HG03060 (cell line): ENCODE measurements around the gene MT1E.
"Not testable (repeated sequence)": the region's sequence is repeated elsewhere in the genome, so short reads cannot be mapped to it uniquely, and the experiment has no call there.

Experiments
- ATAC-seq: cut with Tn5 transposase; IDR thresholded peaks from one replicate; pipeline ENCODE4 v1.9.1; 2021; ENCODE audit warnings: low read depth, moderate number of reproducible peaks; ENCODE audit not compliant: unreplicated experiment

The MT1E gene

GRCh38 chr16:56606476-56607108 lies 19.0 kb upstream of the MT1E start:
- ATAC-seq = no peak

DNA sequence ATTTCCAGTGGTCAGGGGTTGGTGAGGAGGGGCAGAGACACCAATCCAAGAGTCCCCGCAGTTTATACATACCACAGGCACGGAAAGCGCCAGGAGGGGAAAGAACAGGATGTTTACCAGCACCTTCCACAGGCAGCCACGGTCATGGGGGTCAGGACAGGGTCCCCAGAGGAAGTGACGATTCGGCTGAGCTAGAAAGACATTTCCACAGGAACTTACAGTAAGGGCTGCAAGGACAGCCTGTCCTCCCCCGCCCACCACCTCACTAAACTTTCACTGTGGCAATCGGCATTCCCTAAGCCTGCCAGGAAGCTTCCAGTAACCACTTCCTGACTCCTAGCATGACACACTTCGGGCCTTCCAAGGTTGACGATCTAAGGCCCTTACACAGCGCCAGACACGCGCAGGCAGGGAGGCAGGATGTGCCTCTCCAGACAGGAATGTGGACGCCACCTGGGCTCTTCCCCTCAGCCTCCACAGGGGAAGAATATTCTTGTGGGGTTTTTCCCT lies 18.4 kb upstream of the MT1E start:
- no peak for ATAC-seq

DNA sequence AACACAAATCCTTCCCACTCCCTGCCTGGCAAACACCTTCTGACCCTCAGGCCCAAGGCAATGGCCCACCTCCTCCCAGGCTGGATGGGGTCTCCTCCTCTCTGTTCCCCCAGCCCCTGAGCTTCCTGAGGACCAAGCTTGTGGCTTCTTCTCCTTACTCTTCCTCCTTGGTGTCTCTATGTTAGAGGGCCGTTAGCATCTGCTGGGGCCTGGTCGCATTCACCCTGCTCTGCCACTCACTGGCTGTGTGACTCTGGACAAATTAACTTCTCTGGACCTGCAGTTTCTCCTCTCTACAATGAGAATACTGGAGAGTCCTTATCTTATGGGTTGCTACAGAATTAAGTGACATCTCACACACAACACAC lies 17.9 kb upstream of the MT1E start:
- no peak for ATAC-seq

- peak; percentile 61 for ATAC-seq
These were observed 17.3 kb upstream of the MT1E start, which contains the start of gene MT2A for GRCh38 chr16:56608043-56608875. MT2A (plus strand) TSS chr16:56608584; CDS start chr16:56608656, 72 bp downstream.

GRCh38 chr16:56608876-56609462 lies 16.6 kb upstream of the MT1E start:
- ATAC-seq = no peak

GRCh38 chr16:56609463-56609921 lies 16.1 kb upstream of the MT1E start:
- ATAC-seq = peak; percentile 35

GRCh38 chr16:56610017-56610608 lies 15.5 kb upstream of the MT1E start:
- peak; percentile 27 for ATAC-seq

GRCh38 chr16:56610609-56611111 lies 14.9 kb upstream of the MT1E start:
- ATAC-seq = no peak

DNA sequence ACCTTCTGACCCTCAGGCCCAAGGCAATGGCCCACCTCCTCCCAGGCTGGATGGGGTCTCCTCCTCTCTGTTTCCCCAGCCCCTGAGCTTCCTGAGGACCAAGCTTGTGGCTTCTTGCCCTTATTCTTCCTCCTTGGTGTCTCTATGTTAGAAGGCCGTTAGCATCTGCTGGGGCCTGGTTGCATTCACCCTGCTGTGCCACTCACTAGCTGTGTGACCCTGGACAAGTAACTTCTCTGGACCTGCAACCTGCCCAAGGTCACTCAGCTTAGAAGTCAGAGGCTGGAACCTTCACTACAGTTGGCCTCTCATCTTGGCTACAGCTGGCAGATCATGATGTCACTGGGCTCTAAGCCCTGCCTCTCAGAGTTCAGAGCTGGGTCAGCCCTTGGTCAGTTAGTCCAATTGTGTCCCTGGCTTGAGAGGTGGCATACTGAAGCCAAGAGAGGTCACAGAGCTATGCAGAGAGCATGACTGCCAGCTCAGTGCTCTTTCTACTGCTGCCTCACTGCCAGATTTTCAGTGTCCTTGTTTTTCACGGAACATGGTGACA lies 14.2 kb upstream of the MT1E start:
- no peak for ATAC-seq

DNA sequence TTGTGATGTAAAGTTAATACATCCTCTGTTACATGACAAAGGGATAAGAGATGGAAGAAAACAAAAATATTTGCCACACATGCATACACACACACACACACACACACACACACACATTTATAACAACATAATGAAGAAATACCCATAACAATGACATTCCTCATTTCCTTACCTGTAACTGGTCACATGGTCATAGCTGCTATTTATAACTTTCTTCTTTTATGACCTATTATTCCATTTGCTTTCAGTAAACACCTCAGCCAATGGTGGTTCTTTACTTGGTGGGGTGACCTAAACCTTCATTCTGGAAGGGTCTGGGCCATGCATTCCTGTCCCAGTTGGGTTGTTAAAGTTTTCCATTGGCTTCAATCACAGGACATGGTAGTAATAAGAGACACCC lies 11.9 kb upstream of the MT1E start:
- no peak for ATAC-seq

DNA sequence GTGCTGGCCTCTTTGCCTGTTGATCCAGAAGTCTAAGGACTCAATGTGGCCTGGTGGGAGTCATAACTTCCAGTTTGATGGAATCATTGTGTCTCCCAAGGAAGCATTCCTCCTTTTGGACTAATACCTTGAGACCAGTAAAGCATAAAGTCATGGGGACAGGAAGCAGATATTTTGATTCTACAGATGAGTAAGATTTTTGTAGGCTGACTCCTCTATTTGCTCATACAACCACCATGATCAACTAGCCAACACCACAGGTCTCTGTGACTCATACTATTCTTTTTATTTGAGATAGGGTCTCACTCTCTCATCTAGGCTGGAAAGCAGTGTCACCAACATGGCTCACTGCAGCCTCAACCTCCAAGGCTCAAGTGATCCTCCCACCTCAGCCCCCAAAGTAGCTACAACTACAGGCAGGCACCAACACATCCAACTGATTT lies 11.0 kb upstream of the MT1E start:
- no peak for ATAC-seq

GRCh38 chr16:56615353-56615752 lies 10.2 kb upstream of the MT1E start:
- ATAC-seq = no peak

- no peak for ATAC-seq
These were observed 8.9 kb upstream of the MT1E start for GRCh38 chr16:56616608-56617211.

DNA sequence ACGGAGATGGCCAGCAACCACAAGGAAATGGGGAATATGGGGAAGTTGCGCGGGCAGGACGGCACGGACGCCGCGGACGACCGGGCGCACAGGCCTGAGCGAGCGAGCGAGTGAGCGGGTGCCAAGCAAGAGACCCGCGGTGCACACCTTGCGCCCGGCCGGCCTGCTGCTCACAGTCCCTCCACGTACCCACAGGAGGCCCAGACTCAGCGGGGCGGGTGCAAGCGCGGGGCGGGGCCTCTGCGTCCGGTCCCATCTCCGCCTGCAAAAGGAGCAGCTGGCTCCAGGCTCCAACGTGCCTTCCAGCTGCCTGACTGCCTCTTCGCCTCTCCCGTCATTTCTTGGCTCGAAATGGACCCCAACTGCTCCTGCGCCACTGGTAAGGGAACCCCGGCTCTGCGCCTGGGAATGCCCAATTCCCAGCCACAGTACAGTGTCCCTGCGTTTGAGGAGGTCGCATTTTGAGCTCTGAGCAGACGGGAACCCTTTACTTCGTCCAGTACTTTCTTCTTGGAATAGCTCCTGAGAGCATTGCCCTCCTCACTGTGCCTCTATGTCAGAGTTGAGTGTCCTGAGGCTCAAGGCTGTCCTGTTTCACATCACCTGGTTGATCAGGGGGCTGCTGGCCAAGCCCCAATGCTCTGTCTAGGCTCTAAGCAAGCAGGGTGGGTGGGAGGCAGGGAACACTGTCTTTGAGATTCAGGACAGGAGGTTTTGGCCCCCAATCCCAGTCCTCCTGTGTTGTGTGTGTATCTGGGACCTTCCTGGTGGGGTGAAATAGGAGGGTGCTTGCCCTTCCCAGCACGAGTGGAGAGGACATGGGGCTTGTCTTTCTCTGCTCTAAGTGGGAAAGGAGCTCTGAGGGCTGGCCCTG lies 8.1 kb upstream of the MT1E start:
- ATAC-seq = no peak

- no peak for ATAC-seq
These were observed 7.4 kb upstream of the MT1E start for GRCh38 chr16:56618138-56618537.

GRCh38 chr16:56620339-56620897 lies 5.2 kb upstream of the MT1E start:
- ATAC-seq = no peak

GRCh38 chr16:56621665-56622445 lies 3.7 kb upstream of the MT1E start:
- not testable (repeated sequence) for ATAC-seq

- ATAC-seq = not testable (repeated sequence)
These were observed 2.4 kb upstream of the MT1E start for GRCh38 chr16:56623184-56623583.
